NCI-H146 (cell line): ENCODE data around the gene OR8B3.

Experiments used
- DNase-seq: peaks from one replicate; lab custom pipeline; 2025; lab: John Stamatoyannopoulos, UW

Gene OR8B3

DNA sequence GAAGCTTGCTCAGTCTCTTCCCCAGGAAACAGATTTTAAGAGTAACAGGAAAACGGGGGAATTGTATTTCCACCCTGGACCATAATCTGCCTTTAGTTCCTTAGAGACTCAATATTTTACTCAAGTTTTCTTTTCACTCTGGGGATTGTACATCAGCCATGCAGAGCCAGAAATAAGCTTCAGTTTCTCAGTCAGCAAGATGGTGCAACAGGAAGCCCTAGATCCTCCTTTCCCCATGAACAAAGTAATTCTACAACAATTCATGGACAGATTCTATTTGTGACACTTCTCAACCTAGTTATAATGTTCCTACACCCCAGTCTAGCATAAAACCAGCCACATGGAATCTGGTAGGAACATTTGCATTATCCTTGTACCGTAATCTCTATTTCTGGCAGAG, 39.3 kb downstream of the OR8B3 start:
- no peak for DNase-seq

DNA sequence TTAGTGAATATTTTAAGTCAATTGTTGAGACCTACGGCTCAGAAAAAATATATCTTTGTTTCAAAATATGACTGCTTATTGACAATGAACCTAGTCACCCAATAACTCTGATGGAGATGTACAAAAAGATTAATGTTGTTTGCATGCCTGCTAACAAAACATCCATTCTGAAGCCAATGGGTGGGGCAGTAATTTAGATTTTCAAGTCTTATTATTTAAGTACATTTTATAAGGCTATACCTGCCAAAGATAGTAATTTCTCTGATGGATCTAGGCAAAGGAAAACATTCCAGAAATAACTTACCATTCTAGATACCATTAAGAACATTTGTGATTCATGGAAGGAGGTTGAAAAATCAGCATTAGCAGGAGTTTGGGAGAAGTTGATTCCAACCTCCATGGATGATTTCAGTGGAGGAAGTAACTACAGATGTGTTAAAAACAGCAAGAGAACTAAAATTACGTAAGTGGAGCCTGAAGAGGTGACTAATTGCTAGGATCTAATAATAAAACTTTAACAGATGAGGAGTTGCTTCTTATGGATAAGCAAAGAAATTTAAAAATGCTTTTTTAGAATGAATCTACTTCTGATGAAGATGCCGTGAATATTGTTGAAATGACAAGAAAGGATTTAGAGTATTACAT, 52.4 kb downstream of the OR8B3 start:
- DNase-seq, result no peak
